ENCODE results near the gene SRRM2. TPM values are rescaled to one million over a fixed set of nuclear protein-coding genes. Genes with fewer than 3 reads are reported as not detected.

The SRRM2 gene
- polyA plus RNA-seq, 2 donors: 317 to 886 TPM

GRCh38 chr16:2713985-2714774 is 38.3 kb upstream of the SRRM2 start:
- peak overlapping the region in 1 of 2 donors; percentile 1 for H3K4me3 ChIP-seq (ENCODE audit: low read depth in 1 of 2, low read length in 2 of 2)
- peaks cover 0 to 13% of the 10 kb centered on the region in 2 donors for H3K36me3 ChIP-seq (ENCODE audit: control insufficient read depth in 2 of 2, insufficient read depth in 2 of 2, low read length in 1 of 2)
- WGBS, 2 donors: 74 to 75% methylated on average over 26 to 28 of the region's 28 CpGs
- H3K4me1 ChIP-seq (ENCODE audit: control insufficient read depth in 2 of 2, insufficient read depth in 2 of 2, low read length in 1 of 2): peaks cover 0 to 15% of the 10 kb centered on the region in 2 donors
- H3K27me3 ChIP-seq (ENCODE audit: control insufficient read depth in 1 of 2, insufficient read depth in 2 of 2, low read length in 2 of 2): no peaks in the 10 kb centered on the region
- H3K9me3 ChIP-seq (ENCODE audit: control insufficient read depth in 2 of 2, insufficient read depth in 1 of 2, low read depth in 1 of 2, low read length in 1 of 2): no peaks in the 10 kb centered on the region
- peak overlapping the region; percentile 20 to 86 for H3K27ac ChIP-seq (ENCODE audit: low read depth in 2 of 2, low read length in 1 of 2)

GRCh38 chr16:2715064-2715463 is 37.4 kb upstream of the SRRM2 start:
- Histone ChIP-seq H3K4me3 (ENCODE audit: low read depth in 1 of 2, low read length in 2 of 2) (peak overlapping the region; percentile 41 to 48), H3K36me3 (ENCODE audit: control insufficient read depth in 2 of 2, insufficient read depth in 2 of 2, low read length in 1 of 2) (peaks cover 0 to 8% of the 10 kb centered on the region in 2 donors), H3K4me1 (ENCODE audit: control insufficient read depth in 2 of 2, insufficient read depth in 2 of 2, low read length in 1 of 2) (peaks cover 0 to 23% of the 10 kb centered on the region in 2 donors), H3K27ac (ENCODE audit: low read depth in 2 of 2, low read length in 1 of 2) (peak overlapping the region; percentile 62 to 65), H3K9me3 (ENCODE audit: control insufficient read depth in 2 of 2, insufficient read depth in 1 of 2, low read depth in 1 of 2, low read length in 1 of 2) (no peaks in the 10 kb centered on the region), H3K27me3 (ENCODE audit: control insufficient read depth in 1 of 2, insufficient read depth in 2 of 2, low read length in 2 of 2) (no peaks in the 10 kb centered on the region)
- WGBS, 2 donors: 21 to 26% methylated on average over 9 of the region's 9 CpGs

GRCh38 chr16:2715519-2715918 is 36.9 kb upstream of the SRRM2 start:
- WGBS, 2 donors: 7 to 10% methylated on average over 23 to 33 of the region's 33 CpGs
- peaks cover 0 to 4% of the 10 kb centered on the region in 2 donors for H3K36me3 ChIP-seq (ENCODE audit: control insufficient read depth in 2 of 2, insufficient read depth in 2 of 2, low read length in 1 of 2)

GRCh38 chr16:2715966-2716885 is 36.2 kb upstream of the SRRM2 start:
- Histone ChIP-seq H3K4me1 (ENCODE audit: control insufficient read depth in 2 of 2, insufficient read depth in 2 of 2, low read length in 1 of 2) (peaks cover 0 to 23% of the 10 kb centered on the region in 2 donors), H3K4me3 (ENCODE audit: low read depth in 1 of 2, low read length in 2 of 2) (peak overlapping the region; percentile 41 to 48), H3K9me3 (ENCODE audit: control insufficient read depth in 2 of 2, insufficient read depth in 1 of 2, low read depth in 1 of 2, low read length in 1 of 2) (no peaks in the 10 kb centered on the region)

More at GRCh38 chr16:2715519-2715918, 36.9 kb upstream of the SRRM2 start:
- Histone ChIP-seq H3K9me3 (ENCODE audit: control insufficient read depth in 2 of 2, insufficient read depth in 1 of 2, low read depth in 1 of 2, low read length in 1 of 2) (no peaks in the 10 kb centered on the region), H3K27me3 (ENCODE audit: control insufficient read depth in 1 of 2, insufficient read depth in 2 of 2, low read length in 2 of 2) (no peaks in the 10 kb centered on the region), H3K4me1 (ENCODE audit: control insufficient read depth in 2 of 2, insufficient read depth in 2 of 2, low read length in 1 of 2) (peaks cover 0 to 23% of the 10 kb centered on the region in 2 donors), H3K4me3 (ENCODE audit: low read depth in 1 of 2, low read length in 2 of 2) (peak overlapping the region; percentile 41 to 48), H3K27ac (ENCODE audit: low read depth in 2 of 2, low read length in 1 of 2) (peak overlapping the region; percentile 65 to 78)

GRCh38 chr16:2716948-2717347 is 35.5 kb upstream of the SRRM2 start:
- 78 to 81% methylated on average over 10 of the region's 10 CpGs for WGBS, 2 donors
- Histone ChIP-seq H3K4me3 (ENCODE audit: low read depth in 1 of 2, low read length in 2 of 2) (peak overlapping the region; percentile 41 to 48), H3K36me3 (ENCODE audit: control insufficient read depth in 2 of 2, insufficient read depth in 2 of 2, low read length in 1 of 2) (peaks cover 0 to 4% of the 10 kb centered on the region in 2 donors), H3K27me3 (ENCODE audit: control insufficient read depth in 1 of 2, insufficient read depth in 2 of 2, low read length in 2 of 2) (no peaks in the 10 kb centered on the region), H3K27ac (ENCODE audit: low read depth in 2 of 2, low read length in 1 of 2) (peak overlapping the region; percentile 36 to 78), H3K9me3 (ENCODE audit: control insufficient read depth in 2 of 2, insufficient read depth in 1 of 2, low read depth in 1 of 2, low read length in 1 of 2) (no peaks in the 10 kb centered on the region), H3K4me1 (ENCODE audit: control insufficient read depth in 2 of 2, insufficient read depth in 2 of 2, low read length in 1 of 2) (peaks cover 0 to 20% of the 10 kb centered on the region in 2 donors)

More at GRCh38 chr16:2715966-2716885, 36.2 kb upstream of the SRRM2 start:
- peaks cover 0 to 4% of the 10 kb centered on the region in 2 donors for H3K36me3 ChIP-seq (ENCODE audit: control insufficient read depth in 2 of 2, insufficient read depth in 2 of 2, low read length in 1 of 2)
- no peaks in the 10 kb centered on the region for H3K27me3 ChIP-seq (ENCODE audit: control insufficient read depth in 1 of 2, insufficient read depth in 2 of 2, low read length in 2 of 2)
- peak overlapping the region; percentile 45 to 78 for H3K27ac ChIP-seq (ENCODE audit: low read depth in 2 of 2, low read length in 1 of 2)
- WGBS, 2 donors: 62 to 67% methylated on average over 17 of the region's 17 CpGs

GRCh38 chr16:2717383-2718263 is 34.8 kb upstream of the SRRM2 start:
- Histone ChIP-seq H3K9me3 (ENCODE audit: control insufficient read depth in 2 of 2, insufficient read depth in 1 of 2, low read depth in 1 of 2, low read length in 1 of 2) (no peaks in the 10 kb centered on the region), H3K27me3 (ENCODE audit: control insufficient read depth in 1 of 2, insufficient read depth in 2 of 2, low read length in 2 of 2) (no peaks in the 10 kb centered on the region), H3K4me3 (ENCODE audit: low read depth in 1 of 2, low read length in 2 of 2) (peak overlapping the region; percentile 41 to 48), H3K36me3 (ENCODE audit: control insufficient read depth in 2 of 2, insufficient read depth in 2 of 2, low read length in 1 of 2) (peaks cover 0 to 4% of the 10 kb centered on the region in 2 donors), H3K27ac (ENCODE audit: low read depth in 2 of 2, low read length in 1 of 2) (peak overlapping the region; percentile 47 to 78), H3K4me1 (ENCODE audit: control insufficient read depth in 2 of 2, insufficient read depth in 2 of 2, low read length in 1 of 2) (peaks cover 0 to 20% of the 10 kb centered on the region in 2 donors)
- WGBS, 2 donors: 75 to 77% methylated on average over 20 to 21 of the region's 21 CpGs

GRCh38 chr16:2719328-2720063 is 32.9 kb upstream of the SRRM2 start:
- Histone ChIP-seq H3K36me3 (ENCODE audit: control insufficient read depth in 2 of 2, insufficient read depth in 2 of 2, low read length in 1 of 2) (peaks cover 0 to 4% of the 10 kb centered on the region in 2 donors), H3K4me3 (ENCODE audit: low read depth in 1 of 2, low read length in 2 of 2) (peak overlapping the region; percentile 41 to 62), H3K27me3 (ENCODE audit: control insufficient read depth in 1 of 2, insufficient read depth in 2 of 2, low read length in 2 of 2) (no peaks in the 10 kb centered on the region), H3K4me1 (ENCODE audit: control insufficient read depth in 2 of 2, insufficient read depth in 2 of 2, low read length in 1 of 2) (peaks cover 0 to 13% of the 10 kb centered on the region in 2 donors), H3K27ac (ENCODE audit: low read depth in 2 of 2, low read length in 1 of 2) (peak overlapping the region; percentile 91 to 93), H3K9me3 (ENCODE audit: control insufficient read depth in 2 of 2, insufficient read depth in 1 of 2, low read depth in 1 of 2, low read length in 1 of 2) (no peaks in the 10 kb centered on the region)
- WGBS, 2 donors: 62 to 74% methylated on average over 16 of the region's 16 CpGs

GRCh38 chr16:2720064-2720457 is 32.4 kb upstream of the SRRM2 start, which contains the start of gene PRSS27:
TSS of gene PRSS27 (minus strand) at chr16:2720224. CDS start at chr16:2720160, 64 bp downstream.
- H3K36me3 ChIP-seq (ENCODE audit: control insufficient read depth in 2 of 2, insufficient read depth in 2 of 2, low read length in 1 of 2): peaks cover 0 to 4% of the 10 kb centered on the region in 2 donors
- peak within 1 kb of the TSS; percentile 91 to 93 for H3K27ac ChIP-seq (ENCODE audit: low read depth in 2 of 2, low read length in 1 of 2)
- no peaks in the 10 kb centered on the region for H3K27me3 ChIP-seq (ENCODE audit: control insufficient read depth in 1 of 2, insufficient read depth in 2 of 2, low read length in 2 of 2)
- WGBS, 2 donors: 72% methylated on average over 24 to 26 of the region's 26 CpGs
- peak within 1 kb of the TSS; percentile 62 to 65 for H3K4me3 ChIP-seq (ENCODE audit: low read depth in 1 of 2, low read length in 2 of 2)
- H3K4me1 ChIP-seq (ENCODE audit: control insufficient read depth in 2 of 2, insufficient read depth in 2 of 2, low read length in 1 of 2): peaks cover 0 to 13% of the 10 kb centered on the region in 2 donors
- H3K9me3 ChIP-seq (ENCODE audit: control insufficient read depth in 2 of 2, insufficient read depth in 1 of 2, low read depth in 1 of 2, low read length in 1 of 2): no peaks in the 10 kb centered on the region

Data from esophagus (tissue), 2 donors.